ENCODE measurements around the gene ZSWIM6. TPM values are rescaled to one million over a fixed set of nuclear protein-coding genes. Genes with fewer than 3 reads are reported as not detected.

Gene ZSWIM6
- total and polyA plus RNA-seq, 4 donors, result 5.9 to 21.6 (median 13.3) TPM

DNA sequence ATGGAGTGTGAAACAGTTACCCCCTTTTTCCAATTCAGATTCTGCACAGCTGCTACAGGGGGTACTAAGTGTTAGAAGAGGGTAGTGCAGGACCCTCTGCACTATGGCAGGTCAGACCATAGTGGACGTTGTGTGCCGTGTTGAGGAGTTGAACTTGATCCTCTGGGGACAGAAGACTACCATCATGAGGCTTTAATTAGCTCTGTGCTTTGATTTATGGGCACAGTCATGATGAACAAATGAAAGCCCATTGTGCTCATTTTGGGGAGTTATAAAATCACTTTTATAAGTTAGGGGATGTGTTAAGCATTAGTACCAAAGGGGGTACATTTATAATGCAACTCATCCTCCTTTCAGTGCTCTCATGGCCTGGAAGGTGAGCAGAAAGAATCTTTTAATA lies 62.7 kb downstream of the ZSWIM6 start:
- Histone ChIP-seq H3K36me3 (ENCODE audit: control insufficient read depth in 4 of 4, insufficient read depth in 4 of 4, low read length in 4 of 4) (peaks cover 0 to 9% (median 0%) of the 10 kb centered on the region in 4 donors), H3K9me3 (ENCODE audit: control insufficient read depth in 4 of 4, insufficient read depth in 3 of 4, low read length in 3 of 4) (no peaks in the 10 kb centered on the region), H3K4me1 (ENCODE audit: control insufficient read depth in 5 of 5, insufficient read depth in 5 of 5, low read length in 5 of 5) (peaks cover 0 to 4% (median 0%) of the 10 kb centered on the region in 5 donors), H3K27ac (ENCODE audit: low read depth in 1 of 2, low read length in 1 of 2) (no peak overlapping the region), H3K4me3 (no peak overlapping the region), H3K9ac (ENCODE audit: insufficient read depth in 1 of 2, low read length in 2 of 2) (no peak overlapping the region), H3K27me3 (ENCODE audit: control insufficient read depth in 3 of 3, insufficient read depth in 3 of 3, low read length in 2 of 3) (no peaks in the 10 kb centered on the region)
- TF ChIP-seq, protein P1, sequence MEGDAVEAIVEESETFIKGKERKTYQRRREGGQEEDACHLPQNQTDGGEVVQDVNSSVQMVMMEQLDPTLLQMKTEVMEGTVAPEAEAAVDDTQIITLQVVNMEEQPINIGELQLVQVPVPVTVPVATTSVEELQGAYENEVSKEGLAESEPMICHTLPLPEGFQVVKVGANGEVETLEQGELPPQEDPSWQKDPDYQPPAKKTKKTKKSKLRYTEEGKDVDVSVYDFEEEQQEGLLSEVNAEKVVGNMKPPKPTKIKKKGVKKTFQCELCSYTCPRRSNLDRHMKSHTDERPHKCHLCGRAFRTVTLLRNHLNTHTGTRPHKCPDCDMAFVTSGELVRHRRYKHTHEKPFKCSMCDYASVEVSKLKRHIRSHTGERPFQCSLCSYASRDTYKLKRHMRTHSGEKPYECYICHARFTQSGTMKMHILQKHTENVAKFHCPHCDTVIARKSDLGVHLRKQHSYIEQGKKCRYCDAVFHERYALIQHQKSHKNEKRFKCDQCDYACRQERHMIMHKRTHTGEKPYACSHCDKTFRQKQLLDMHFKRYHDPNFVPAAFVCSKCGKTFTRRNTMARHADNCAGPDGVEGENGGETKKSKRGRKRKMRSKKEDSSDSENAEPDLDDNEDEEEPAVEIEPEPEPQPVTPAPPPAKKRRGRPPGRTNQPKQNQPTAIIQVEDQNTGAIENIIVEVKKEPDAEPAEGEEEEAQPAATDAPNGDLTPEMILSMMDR (IDR thresholded peaks at IDR 0.05; ENCODE audit: control extremely low read depth, extremely low read depth), result no peak
- DNase-seq, result no peak
- WGBS, 2 donors, result 93 to 96% methylated on average over 2 of the region's 2 CpGs
- ATAC-seq (ENCODE audit: insufficient read depth, low FRiP score), result no peak

DNA sequence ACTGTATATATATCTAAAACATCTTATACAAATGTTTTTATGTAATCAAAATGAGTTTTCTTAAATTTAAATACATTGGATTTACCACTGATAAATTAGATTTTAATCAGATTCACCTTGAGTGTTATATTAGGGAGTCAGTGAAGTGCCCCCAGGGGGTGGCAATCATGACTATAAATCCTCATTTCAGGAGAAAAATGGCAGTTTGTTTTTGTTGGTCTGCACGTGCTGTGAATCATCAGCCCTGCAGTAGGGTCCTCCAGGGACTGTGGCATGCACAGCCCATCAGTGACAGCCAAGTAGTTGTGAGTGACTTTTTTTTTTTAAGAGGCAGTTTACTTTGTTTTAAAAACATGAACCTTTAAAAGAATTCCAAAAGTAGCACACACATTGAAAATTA lies 65.2 kb downstream of the ZSWIM6 start:
- TF ChIP-seq, protein P1 (IDR thresholded peaks at IDR 0.05; ENCODE audit: control extremely low read depth, extremely low read depth), result no peak
- H3K36me3 ChIP-seq (ENCODE audit: control insufficient read depth in 4 of 4, insufficient read depth in 4 of 4, low read length in 4 of 4), result no peaks in the 10 kb centered on the region
- WGBS, 2 donors, result 46 to 73% methylated on average over 1 of the region's 1 CpG
- peaks cover 0 to 4% (median 0%) of the 10 kb centered on the region in 5 donors for H3K4me1 ChIP-seq (ENCODE audit: control insufficient read depth in 5 of 5, insufficient read depth in 5 of 5, low read length in 5 of 5)
- no peak overlapping the region for H3K27ac ChIP-seq (ENCODE audit: low read depth in 1 of 2, low read length in 1 of 2)
- ATAC-seq (ENCODE audit: insufficient read depth, low FRiP score) (no peak), DNase-seq (no peak)
- H3K27me3 ChIP-seq (ENCODE audit: control insufficient read depth in 3 of 3, insufficient read depth in 3 of 3, low read length in 2 of 3), result no peaks in the 10 kb centered on the region
- H3K4me3 ChIP-seq, result no peak overlapping the region
- H3K9me3 ChIP-seq (ENCODE audit: control insufficient read depth in 4 of 4, insufficient read depth in 3 of 4, low read length in 3 of 4), result no peaks in the 10 kb centered on the region
- H3K9ac ChIP-seq (ENCODE audit: insufficient read depth in 1 of 2, low read length in 2 of 2), result no peak overlapping the region

DNA sequence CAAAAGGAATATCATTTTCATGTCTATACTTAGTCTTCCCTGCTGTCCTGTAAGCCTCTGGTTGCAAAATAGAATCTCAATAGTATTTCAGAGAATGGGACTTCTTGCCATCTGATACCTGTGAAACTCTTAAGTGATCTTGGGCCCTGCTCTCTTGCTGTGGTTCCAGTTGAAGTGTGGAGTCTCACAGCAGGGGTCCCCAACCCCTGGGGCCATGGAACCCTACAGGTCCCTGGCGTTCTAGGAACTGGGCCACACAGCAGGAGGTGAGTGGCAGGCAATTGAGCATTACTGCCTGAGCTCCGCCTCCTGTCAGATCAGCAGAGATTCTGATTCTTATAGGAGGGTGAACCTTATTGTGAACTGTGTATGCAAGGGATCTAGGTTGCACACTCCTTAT lies 65.9 kb downstream of the ZSWIM6 start:
- TF ChIP-seq, protein P1 (IDR thresholded peaks at IDR 0.05; ENCODE audit: control extremely low read depth, extremely low read depth), result no peak
- no peaks in the 10 kb centered on the region for H3K9me3 ChIP-seq (ENCODE audit: control insufficient read depth in 4 of 4, insufficient read depth in 3 of 4, low read length in 3 of 4)
- no peak overlapping the region for H3K27ac ChIP-seq (ENCODE audit: low read depth in 1 of 2, low read length in 1 of 2)
- DNase-seq, result no peak
- no peak for ATAC-seq (ENCODE audit: insufficient read depth, low FRiP score)
- H3K9ac ChIP-seq (ENCODE audit: insufficient read depth in 1 of 2, low read length in 2 of 2), result no peak overlapping the region
- no peaks in the 10 kb centered on the region for H3K27me3 ChIP-seq (ENCODE audit: control insufficient read depth in 3 of 3, insufficient read depth in 3 of 3, low read length in 2 of 3)
- peaks cover 0 to 4% (median 0%) of the 10 kb centered on the region in 5 donors for H3K4me1 ChIP-seq (ENCODE audit: control insufficient read depth in 5 of 5, insufficient read depth in 5 of 5, low read length in 5 of 5)
- no peaks in the 10 kb centered on the region for H3K36me3 ChIP-seq (ENCODE audit: control insufficient read depth in 4 of 4, insufficient read depth in 4 of 4, low read length in 4 of 4)
- no peak overlapping the region for H3K4me3 ChIP-seq
- 95 to 96% methylated on average over 2 of the region's 2 CpGs for WGBS, 2 donors

DNA sequence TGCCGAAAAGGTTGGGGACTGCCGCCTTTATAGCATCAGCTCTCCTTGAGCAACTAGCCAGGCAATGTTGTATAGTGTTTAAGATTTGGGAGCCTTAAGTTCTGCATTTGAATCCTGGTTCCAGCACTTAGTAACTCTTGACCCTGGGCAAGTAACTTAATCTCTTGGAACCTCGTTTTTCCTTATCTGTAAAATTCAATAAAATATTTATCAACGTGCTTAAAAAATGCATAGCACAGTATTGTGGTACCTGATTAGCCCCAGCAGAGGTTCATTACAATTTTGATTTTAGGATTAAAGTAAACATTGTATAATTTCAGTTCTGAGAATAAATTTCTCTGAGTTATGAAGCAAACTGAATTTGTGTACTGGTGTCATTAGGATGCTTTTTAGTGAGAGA lies 66.4 kb downstream of the ZSWIM6 start:
- TF ChIP-seq, protein P1 (IDR thresholded peaks at IDR 0.05; ENCODE audit: control extremely low read depth, extremely low read depth), result no peak
- no peaks in the 10 kb centered on the region for H3K9me3 ChIP-seq (ENCODE audit: control insufficient read depth in 4 of 4, insufficient read depth in 3 of 4, low read length in 3 of 4)
- H3K27me3 ChIP-seq (ENCODE audit: control insufficient read depth in 3 of 3, insufficient read depth in 3 of 3, low read length in 2 of 3), result no peaks in the 10 kb centered on the region
- ATAC-seq (ENCODE audit: insufficient read depth, low FRiP score) (no peak), DNase-seq (no peak)
- no peak overlapping the region for H3K9ac ChIP-seq (ENCODE audit: insufficient read depth in 1 of 2, low read length in 2 of 2)
- no peaks in the 10 kb centered on the region for H3K36me3 ChIP-seq (ENCODE audit: control insufficient read depth in 4 of 4, insufficient read depth in 4 of 4, low read length in 4 of 4)
- 78 to 91% methylated on average over 4 of the region's 4 CpGs for WGBS, 2 donors
- no peak overlapping the region for H3K27ac ChIP-seq (ENCODE audit: low read depth in 1 of 2, low read length in 1 of 2)
- H3K4me1 ChIP-seq (ENCODE audit: control insufficient read depth in 5 of 5, insufficient read depth in 5 of 5, low read length in 5 of 5), result peaks cover 0 to 6% (median 3%) of the 10 kb centered on the region in 5 donors
- no peak overlapping the region for H3K4me3 ChIP-seq

Data from lung (tissue), 12 donors.